DOHH2 (cell line): ENCODE measurements around the gene LYAR.

ENCODE experiments used
- CTCF ChIP-seq: fragments of 200-600 bp; sonication (generic); IDR thresholded peaks from one replicate; pipeline ENCODE4 v1.5.1; 2014; ENCODE audit warnings: antibody characterized with exemption, mild to moderate bottlenecking, low read depth, low read length; ENCODE audit not compliant: poor library complexity, severe bottlenecking
- EZH2phosphoT487 ChIP-seq: fragments of 200-600 bp; sonication (generic); IDR thresholded peaks from 2 replicates; pipeline ENCODE4 v1.6.1; 2017; ENCODE audit warnings: borderline replicate concordance, mild to moderate bottlenecking, antibody characterized with exemption, low read length, moderate library complexity, mixed read lengths

- no peak for TF ChIP-seq CTCF
- no peak for TF ChIP-seq EZH2phosphoT487
Observed at GRCh38 chr4:4326166-4326565, 36.2 kb upstream of the LYAR start.
